ENCODE measurements around the gene NKAIN2. TPM values are rescaled to one million over a fixed set of nuclear protein-coding genes. Genes with fewer than 3 reads are reported as not detected.
A peak's percentile ranks its signal among the peaks of the same experiment; 100 is the strongest.

Gene NKAIN2
- total RNA-seq, 2 donors from 2014 or later: 2.4 to 2.7 TPM

- intact Hi-C loops (cut with DNase I): loop anchor here in 1 of 2 donors (5.0 kb wide), 1 partner anchor 163 kb away; no protein-coding TSS in a partner anchor
- ATAC-seq (peak in 1 of 2 donors; percentile 72), DNase-seq (peak; percentile 37)
Observed at GRCh38 chr6:123804014-123804786, 535 bp downstream of the NKAIN2 start.

- no peak for ATAC-seq
- no peak for DNase-seq
- intact Hi-C loops (cut with DNase I): loop anchor here in 1 of 2 donors (5.0 kb wide), 1 partner anchor 162 kb away; no protein-coding TSS in a partner anchor
Observed at GRCh38 chr6:123804787-123805540, 1.3 kb downstream of the NKAIN2 start.

- intact Hi-C loops (cut with DNase I): no loop called here
- ATAC-seq (no peak), DNase-seq (no peak)
Observed at GRCh38 chr6:123805921-123806320, 2.3 kb downstream of the NKAIN2 start.

GRCh38 chr6:123806561-123806960 lies 2.9 kb downstream of the NKAIN2 start:
- DNase-seq: no peak
- intact Hi-C loops (cut with DNase I): no loop called here
- ATAC-seq: no peak

GRCh38 chr6:123808556-123808955 lies 4.9 kb downstream of the NKAIN2 start:
- intact Hi-C loops (cut with DNase I): no loop called here
- ATAC-seq (no peak), DNase-seq (no peak)

GRCh38 chr6:123810214-123810613 lies 6.5 kb downstream of the NKAIN2 start:
- intact Hi-C loops (cut with DNase I): no loop called here
- ATAC-seq (no peak), DNase-seq (no peak)

- intact Hi-C loops (cut with DNase I): no loop called here
- DNase-seq (no peak), ATAC-seq (no peak)
Observed at GRCh38 chr6:123810948-123811347, 7.3 kb downstream of the NKAIN2 start.

- ATAC-seq: no peak
- intact Hi-C loops (cut with DNase I): no loop called here
- no peak for DNase-seq
Observed at GRCh38 chr6:123811378-123811777, 7.7 kb downstream of the NKAIN2 start.

GRCh38 chr6:123812621-123813020 lies 9.0 kb downstream of the NKAIN2 start:
- ATAC-seq: no peak
- intact Hi-C loops (cut with DNase I): no loop called here
- DNase-seq: no peak

GRCh38 chr6:123821112-123821511 lies 17.4 kb downstream of the NKAIN2 start:
- DNase-seq (no peak), ATAC-seq (no peak)
- intact Hi-C loops (cut with DNase I): no loop called here

GRCh38 chr6:123829302-123829953 lies 25.8 kb downstream of the NKAIN2 start:
- ATAC-seq (no peak), DNase-seq (no peak)
- intact Hi-C loops (cut with DNase I): no loop called here

- intact Hi-C loops (cut with DNase I): no loop called here
- ATAC-seq: no peak
Observed at GRCh38 chr6:123830120-123830519, 26.5 kb downstream of the NKAIN2 start.

GRCh38 chr6:123838505-123839234 lies 35.0 kb downstream of the NKAIN2 start:
- intact Hi-C loops (cut with DNase I): no loop called here
- no peak for DNase-seq
- ATAC-seq: no peak

More at GRCh38 chr6:123830120-123830519, 26.5 kb downstream of the NKAIN2 start:
- no peak for DNase-seq

GRCh38 chr6:123841067-123841896 lies 37.6 kb downstream of the NKAIN2 start:
- intact Hi-C loops (cut with DNase I): no loop called here
- DNase-seq (no peak), ATAC-seq (no peak)

GRCh38 chr6:123844011-123844410 lies 40.3 kb downstream of the NKAIN2 start:
- DNase-seq (no peak), ATAC-seq (no peak)
- intact Hi-C loops (cut with DNase I): no loop called here

- DNase-seq: no peak
- no peak for ATAC-seq
- intact Hi-C loops (cut with DNase I): no loop called here
Observed at GRCh38 chr6:123848347-123848746, 44.7 kb downstream of the NKAIN2 start.

- DNase-seq: no peak
- intact Hi-C loops (cut with DNase I): no loop called here
- ATAC-seq: peak in 1 of 2 donors; percentile 15
Observed at GRCh38 chr6:123849406-123849805, 45.7 kb downstream of the NKAIN2 start.

- DNase-seq: no peak
- intact Hi-C loops (cut with DNase I): no loop called here
Observed at GRCh38 chr6:123850555-123850954, 46.9 kb downstream of the NKAIN2 start.

More at GRCh38 chr6:123850555-123850954, 46.9 kb downstream of the NKAIN2 start:
- no peak for ATAC-seq

Data from left cardiac atrium (tissue), 4 donors.